ENCODE data around the gene HSPB2. TPM values are rescaled to one million over a fixed set of nuclear protein-coding genes. Genes with fewer than 3 reads are reported as not detected.

HSPB2 gene
- total and polyA plus RNA-seq, 2 donors (not counting 1 experiment from before 2014, with no cell fraction given) = not detected

DNA sequence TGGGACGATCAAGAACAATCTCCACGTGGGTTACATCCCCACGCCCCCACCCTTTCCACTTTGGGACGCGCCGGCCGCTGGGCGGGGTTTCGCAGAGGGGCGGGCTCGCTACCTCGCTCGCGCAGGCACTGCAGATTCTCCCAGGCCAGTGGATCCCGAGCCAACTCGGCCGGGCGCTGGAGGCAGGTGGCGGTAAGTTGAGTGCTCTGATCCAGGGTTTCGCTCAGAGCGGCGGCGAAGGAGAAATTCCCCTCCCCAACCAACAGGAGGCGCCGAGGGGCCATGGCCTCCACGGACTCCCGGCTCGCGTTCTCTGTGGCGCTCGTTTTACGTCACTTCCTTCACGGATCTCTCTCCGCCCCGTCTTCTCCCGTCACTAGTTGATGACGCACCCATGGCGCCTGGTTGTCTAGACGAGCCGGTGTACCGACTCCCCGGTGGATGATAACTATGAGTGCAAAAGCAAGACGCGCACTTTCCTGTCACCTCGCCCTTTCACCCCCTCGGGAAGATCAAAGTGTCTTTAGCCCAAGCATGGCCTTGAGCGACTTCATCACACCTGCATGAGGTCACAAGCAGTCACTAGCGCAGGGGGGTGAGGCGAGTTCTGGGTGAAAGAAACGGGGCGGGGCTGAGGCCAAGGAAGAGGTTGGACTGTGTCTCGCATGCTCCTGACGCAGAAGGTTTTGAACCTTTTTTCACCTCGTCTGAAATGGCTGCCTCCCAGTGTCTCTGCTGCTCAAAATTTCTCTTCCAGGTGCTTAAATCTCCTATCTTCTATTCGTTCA, 33.5 kb upstream of the HSPB2 start, which contains the start of the genes CFAP68 and FDXACB1:
CFAP68 (plus strand) TSS at position 693 of the 788 bp plus-strand sequence; CDS start at position 713, 20 bp downstream.
FDXACB1 (minus strand) TSS at position 317 of the 788 bp plus-strand sequence; CDS start at position 284, 33 bp downstream.
- H3K27me3 Mint-ChIP-seq = no peaks in the 10 kb centered on the region
- peak within 1 kb of the TSS; percentile 94 for H3K4me3 Mint-ChIP-seq
- H3K9me3 Mint-ChIP-seq (ENCODE audit: insufficient read depth) = peaks cover 4% of the 10 kb centered on the region
- H3K4me2 ChIP-seq (replicated peaks; ENCODE audit: low read depth, low read length, poor library complexity, severe bottlenecking) = peak within 1 kb of the TSS; percentile 81
- DNase-seq (peak; percentile 99), ATAC-seq (ENCODE audit: low read depth) (peak; percentile 90)
- CTCF ChIA-PET = interaction anchor here (1.0 to 1.6 kb wide), 3 partner anchors 52 to 275 kb away, joined by 3 to 6 read pairs (median 3); no protein-coding TSS in a partner anchor
- H3K4me3 ChIP-seq (ENCODE audit: control extremely low read depth in 1 of 5, extremely low read depth in 1 of 5, insufficient read depth in 1 of 5, low read depth in 2 of 5, low read length in 4 of 5) = peak within 1 kb of the TSS; percentile 58 to 93 (median 75)
- WGBS (ENCODE audit: insufficient coverage) = 1% methylated on average over 48 of the region's 55 CpGs
- no peaks in the 10 kb centered on the region for H3K27me3 ChIP-seq (replicated peaks in 1 of 4; ENCODE audit: control extremely low read depth in 1 of 4, control insufficient read depth in 3 of 4, insufficient read depth in 4 of 4, low read length in 3 of 4)
- H3K9ac ChIP-seq (ENCODE audit: low read length) = peak within 1 kb of the TSS; percentile 80
- intact Hi-C loops (cut with micrococcal nuclease) = loop anchor here (1.0 to 5.0 kb wide), 11 partner anchors 8 to 1433 kb away; partner anchors contain the start of genes ALG9, DLAT, NKAPD1 and PIH1D2
- POLR2A ChIA-PET = interaction anchor here (0.6 to 1.5 kb wide), 2 partner anchors 9 to 48 kb away, joined by 4 to 10 read pairs; no protein-coding TSS in a partner anchor
- H2AFZ ChIP-seq (ENCODE audit: insufficient read depth, low read depth, low read length, poor library complexity, severe bottlenecking) = peak within 1 kb of the TSS; percentile 82
- peaks cover 12 to 14% of the 10 kb centered on the region in 2 donors for H3K4me1 ChIP-seq (ENCODE audit: control insufficient read depth in 2 of 2, insufficient read depth in 2 of 2, low read length in 2 of 2)
- peaks cover 2 to 4% of the 10 kb centered on the region in 2 experiments for H3K36me3 ChIP-seq (replicated peaks in 1 of 2; ENCODE audit: control extremely low read depth in 1 of 2, control insufficient read depth in 1 of 2, extremely low read depth in 1 of 2, insufficient read depth in 2 of 2, low read length in 1 of 2)
- H3K4me1 Mint-ChIP-seq = peaks cover 16% of the 10 kb centered on the region
- TF ChIP-seq, protein P1, sequence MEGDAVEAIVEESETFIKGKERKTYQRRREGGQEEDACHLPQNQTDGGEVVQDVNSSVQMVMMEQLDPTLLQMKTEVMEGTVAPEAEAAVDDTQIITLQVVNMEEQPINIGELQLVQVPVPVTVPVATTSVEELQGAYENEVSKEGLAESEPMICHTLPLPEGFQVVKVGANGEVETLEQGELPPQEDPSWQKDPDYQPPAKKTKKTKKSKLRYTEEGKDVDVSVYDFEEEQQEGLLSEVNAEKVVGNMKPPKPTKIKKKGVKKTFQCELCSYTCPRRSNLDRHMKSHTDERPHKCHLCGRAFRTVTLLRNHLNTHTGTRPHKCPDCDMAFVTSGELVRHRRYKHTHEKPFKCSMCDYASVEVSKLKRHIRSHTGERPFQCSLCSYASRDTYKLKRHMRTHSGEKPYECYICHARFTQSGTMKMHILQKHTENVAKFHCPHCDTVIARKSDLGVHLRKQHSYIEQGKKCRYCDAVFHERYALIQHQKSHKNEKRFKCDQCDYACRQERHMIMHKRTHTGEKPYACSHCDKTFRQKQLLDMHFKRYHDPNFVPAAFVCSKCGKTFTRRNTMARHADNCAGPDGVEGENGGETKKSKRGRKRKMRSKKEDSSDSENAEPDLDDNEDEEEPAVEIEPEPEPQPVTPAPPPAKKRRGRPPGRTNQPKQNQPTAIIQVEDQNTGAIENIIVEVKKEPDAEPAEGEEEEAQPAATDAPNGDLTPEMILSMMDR (IDR thresholded peaks at IDR 0.05) = peak; percentile 99
- no peak for TF ChIP-seq EZH2 (IDR thresholded peaks at IDR 0.05; ENCODE audit: borderline replicate concordance, insufficient read depth, low read depth, low read length, poor library complexity, severe bottlenecking)
- H3K79me2 ChIP-seq (ENCODE audit: control insufficient read depth, insufficient read depth, low read length) = no peaks in the 10 kb centered on the region
- H3K9me3 ChIP-seq (ENCODE audit: control extremely low read depth in 1 of 3, control insufficient read depth in 2 of 3, insufficient read depth in 1 of 3, low read length in 2 of 3) = no peaks in the 10 kb centered on the region
- H3K27ac Mint-ChIP-seq = peak within 1 kb of the TSS; percentile 98
- no peaks in the 10 kb centered on the region for H4K20me1 ChIP-seq (ENCODE audit: control insufficient read depth, insufficient read depth, low read length, poor library complexity, severe bottlenecking)
- H3K27ac ChIP-seq (ENCODE audit: low read length in 2 of 2) = peak within 1 kb of the TSS; percentile 88 to 97
